Ectodermal cell (in vitro differentiated cells): ENCODE measurements around the gene MATN1.

ENCODE experiments used
- H3K27ac ChIP-seq: 2 replicates; pipeline ENCODE4 v1.7.0; 2013; ENCODE audit warnings: mild to moderate bottlenecking, low read depth, low read length; ENCODE audit not compliant: insufficient read depth, poor library complexity, severe bottlenecking
- H3K27me3 ChIP-seq: 2 replicates; pipeline ENCODE4 v1.7.0; 2013; ENCODE audit warnings: mild to moderate bottlenecking, low read length; ENCODE audit not compliant: insufficient read depth, control insufficient read depth, poor library complexity, severe bottlenecking
- H3K36me3 ChIP-seq: one replicate; pipeline ENCODE4 v1.7.0; 2013; ENCODE audit warnings: low read length; ENCODE audit not compliant: control insufficient read depth, insufficient read depth
- H3K4me1 ChIP-seq: one replicate; pipeline ENCODE4 v1.7.0; 2013; ENCODE audit warnings: low read length; ENCODE audit not compliant: control insufficient read depth, insufficient read depth
- H3K4me3 ChIP-seq: 2 replicates; pipeline ENCODE4 v1.7.0; 2013; ENCODE audit warnings: low read depth, low read length, control low read depth; ENCODE audit not compliant: insufficient read depth
- H3K9me3 ChIP-seq: 2 replicates; pipeline ENCODE4 v1.7.0; 2013; ENCODE audit warnings: mild to moderate bottlenecking, low read length, moderate library complexity; ENCODE audit not compliant: control insufficient read depth
- WGBS, 2 experiments: methylation state at CpG; one replicate each; pipeline ENCODE4 v1.1.7; 2013; ENCODE audit warnings: missing lambda C conversion rate in 2 of 2; 5-methylcytosine and 5-hydroxymethylcytosine counted together

MATN1 gene

GRCh38 chr1:30738040-30738714 lies 14.8 kb upstream of the MATN1 start:
- Histone ChIP-seq H3K36me3 (no peaks in the 10 kb centered on the region), H3K4me3 (no peak overlapping the region), H3K27me3 (no peaks in the 10 kb centered on the region), H3K27ac (no peak overlapping the region), H3K4me1 (no peaks in the 10 kb centered on the region), H3K9me3 (no peaks in the 10 kb centered on the region)
- WGBS, 2 experiments: 87 to 95% methylated on average over 5 of the region's 5 CpGs

- no peaks in the 10 kb centered on the region for H3K27me3 ChIP-seq
- H3K4me1 ChIP-seq: peaks cover 2% of the 10 kb centered on the region
- H3K27ac ChIP-seq: no peak overlapping the region
- H3K9me3 ChIP-seq: no peaks in the 10 kb centered on the region
- no peaks in the 10 kb centered on the region for H3K36me3 ChIP-seq
- 94 to 97% methylated on average over 14 of the region's 14 CpGs for WGBS, 2 experiments
- H3K4me3 ChIP-seq: no peak overlapping the region
These were observed 14.1 kb upstream of the MATN1 start for GRCh38 chr1:30737357-30738039.

GRCh38 chr1:30735668-30736498 lies 12.5 kb upstream of the MATN1 start:
- no peaks in the 10 kb centered on the region for H3K36me3 ChIP-seq
- 95 to 96% methylated on average over 6 of the region's 6 CpGs for WGBS, 2 experiments
- peaks cover 3% of the 10 kb centered on the region for H3K4me1 ChIP-seq
- no peaks in the 10 kb centered on the region for H3K27me3 ChIP-seq
- H3K9me3 ChIP-seq: no peaks in the 10 kb centered on the region
- no peak overlapping the region for H3K4me3 ChIP-seq
- no peak overlapping the region for H3K27ac ChIP-seq

- no peak overlapping the region for H3K27ac ChIP-seq
- 91 to 94% methylated on average over 6 of the region's 6 CpGs for WGBS, 2 experiments
- H3K4me1 ChIP-seq: peaks cover 3% of the 10 kb centered on the region
- no peaks in the 10 kb centered on the region for H3K36me3 ChIP-seq
- H3K27me3 ChIP-seq: no peaks in the 10 kb centered on the region
- H3K9me3 ChIP-seq: no peaks in the 10 kb centered on the region
- H3K4me3 ChIP-seq: no peak overlapping the region
These were observed 11.7 kb upstream of the MATN1 start for GRCh38 chr1:30735124-30735523.

GRCh38 chr1:30734580-30734979 lies 11.2 kb upstream of the MATN1 start:
- Histone ChIP-seq H3K4me3 (no peak overlapping the region), H3K4me1 (peaks cover 3% of the 10 kb centered on the region), H3K27me3 (no peaks in the 10 kb centered on the region), H3K27ac (no peak overlapping the region), H3K36me3 (no peaks in the 10 kb centered on the region), H3K9me3 (no peaks in the 10 kb centered on the region)
- 91 to 93% methylated on average over 4 of the region's 4 CpGs for WGBS, 2 experiments

GRCh38 chr1:30734106-30734505 lies 10.7 kb upstream of the MATN1 start:
- Histone ChIP-seq H3K36me3 (no peaks in the 10 kb centered on the region), H3K27ac (no peak overlapping the region), H3K4me3 (no peak overlapping the region), H3K9me3 (no peaks in the 10 kb centered on the region), H3K4me1 (peaks cover 3% of the 10 kb centered on the region), H3K27me3 (no peaks in the 10 kb centered on the region)
- WGBS, 2 experiments: 93 to 96% methylated on average over 4 of the region's 4 CpGs

GRCh38 chr1:30733493-30733892 lies 10.1 kb upstream of the MATN1 start:
- H3K4me1 ChIP-seq: peaks cover 5% of the 10 kb centered on the region
- no peak overlapping the region for H3K27ac ChIP-seq
- no peaks in the 10 kb centered on the region for H3K27me3 ChIP-seq
- H3K4me3 ChIP-seq: no peak overlapping the region
- 74 to 76% methylated on average over 8 of the region's 8 CpGs for WGBS, 2 experiments
- H3K9me3 ChIP-seq: no peaks in the 10 kb centered on the region
- no peaks in the 10 kb centered on the region for H3K36me3 ChIP-seq

GRCh38 chr1:30732277-30732996 lies 9.1 kb upstream of the MATN1 start:
- H3K4me1 ChIP-seq: peaks cover 12% of the 10 kb centered on the region
- H3K9me3 ChIP-seq: no peaks in the 10 kb centered on the region
- peak overlapping the region; percentile 31 for H3K27ac ChIP-seq
- H3K36me3 ChIP-seq: no peaks in the 10 kb centered on the region
- 68 to 69% methylated on average over 10 of the region's 10 CpGs for WGBS, 2 experiments
- no peaks in the 10 kb centered on the region for H3K27me3 ChIP-seq
- H3K4me3 ChIP-seq: no peak overlapping the region

- Histone ChIP-seq H3K9me3 (no peaks in the 10 kb centered on the region), H3K27me3 (no peaks in the 10 kb centered on the region), H3K4me1 (peaks cover 18% of the 10 kb centered on the region), H3K27ac (no peak overlapping the region), H3K4me3 (no peak overlapping the region), H3K36me3 (no peaks in the 10 kb centered on the region)
- 88% methylated on average over 8 of the region's 8 CpGs for WGBS, 2 experiments
These were observed 8.5 kb upstream of the MATN1 start for GRCh38 chr1:30731806-30732276.
